Epithelial cell of esophagus (primary cell): ENCODE measurements around the gene ABHD10.

Source experiments
- DNase-seq: peaks from one replicate; pipeline ENCODE4 v3.0.0; 2010; ENCODE audit warnings: low read depth
- H3K4me3 ChIP-seq: 2 replicates; pipeline ENCODE4 v1.5.1; 2011; ENCODE audit warnings: mild to moderate bottlenecking, low read length, control low read depth
- CTCF ChIP-seq: IDR thresholded peaks from 2 replicates; pipeline ENCODE4 v1.5.1; 2011; ENCODE audit warnings: low read depth, mild to moderate bottlenecking, low read length, control low read depth, inconsistent platforms; ENCODE audit not compliant: insufficient read depth; ENCODE audit errors: missing control alignments

The ABHD10 gene

GRCh38 chr3:111978583-111979433, at the start of gene ABHD10:
Gene ABHD10 (plus strand): TSS chr3:111979026. CDS start chr3:111979062, 36 bp downstream.
- H3K4me3 ChIP-seq, result peak within 1 kb of the TSS; percentile 86
- peak; percentile 98 for DNase-seq
- no peak for TF ChIP-seq CTCF

GRCh38 chr3:111929484-111929883, 49.3 kb upstream of the ABHD10 start:
- DNase-seq, result no peak
- TF ChIP-seq CTCF, result no peak
- H3K4me3 ChIP-seq, result no peak overlapping the region

- no peak for DNase-seq
- no peak overlapping the region for H3K4me3 ChIP-seq
- TF ChIP-seq CTCF, result no peak
Observed at GRCh38 chr3:111932946-111933345, 45.9 kb upstream of the ABHD10 start.

GRCh38 chr3:111936191-111936841, 42.5 kb upstream of the ABHD10 start:
- peak; percentile 40 for DNase-seq
- no peak overlapping the region for H3K4me3 ChIP-seq

GRCh38 chr3:111936967-111937366, 41.9 kb upstream of the ABHD10 start:
- no peak overlapping the region for H3K4me3 ChIP-seq
- peak; percentile 48 for DNase-seq

More at GRCh38 chr3:111936191-111936841, 42.5 kb upstream of the ABHD10 start:
- no peak for TF ChIP-seq CTCF

GRCh38 chr3:111937871-111938270, 41.0 kb upstream of the ABHD10 start:
- no peak overlapping the region for H3K4me3 ChIP-seq
- DNase-seq, result no peak
- TF ChIP-seq CTCF, result no peak

More at GRCh38 chr3:111936967-111937366, 41.9 kb upstream of the ABHD10 start:
- no peak for TF ChIP-seq CTCF

GRCh38 chr3:111939873-111940272, 39.0 kb upstream of the ABHD10 start:
- no peak for DNase-seq
- TF ChIP-seq CTCF, result no peak
- H3K4me3 ChIP-seq, result no peak overlapping the region
